ENCODE measurements around the gene XRCC6.
"Not testable (repeated sequence)": the region's sequence is repeated elsewhere in the genome, so short reads cannot be mapped to it uniquely, and the experiment has no call there.

Gene XRCC6

DNA sequence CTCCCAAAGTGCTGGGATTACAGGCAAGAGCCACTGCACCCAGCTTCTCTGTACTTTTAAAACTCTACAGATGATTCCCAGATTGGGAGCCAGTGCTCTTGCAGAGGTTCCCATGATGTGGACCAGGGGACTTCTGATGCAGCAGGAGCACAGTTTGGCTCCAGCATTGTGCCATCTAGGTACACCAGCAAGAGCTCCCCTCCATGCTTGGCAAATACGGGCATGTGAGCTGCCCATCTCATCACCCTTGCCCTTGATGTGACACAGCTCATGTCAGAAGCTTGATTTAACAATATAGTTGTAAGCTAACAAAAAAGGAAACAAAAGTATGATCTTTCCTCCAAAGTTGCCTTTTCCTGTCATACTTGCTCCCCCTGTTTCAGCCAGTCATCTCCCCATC is 38.8 kb downstream of the XRCC6 start:
- no peaks in the 10 kb centered on the region for H3K27me3 ChIP-seq (ENCODE audit: control insufficient read depth, insufficient read depth, low read length)
- peaks cover 20% of the 10 kb centered on the region for H3K36me3 ChIP-seq (ENCODE audit: control insufficient read depth, insufficient read depth, low read length)
- no peaks in the 10 kb centered on the region for H3K4me1 ChIP-seq (ENCODE audit: control insufficient read depth, insufficient read depth, low read length)
- no peak overlapping the region for H3K9ac ChIP-seq (ENCODE audit: low read length)
- no peaks in the 10 kb centered on the region for H3K9me3 ChIP-seq (ENCODE audit: control insufficient read depth, low read length)
- H3K4me3 ChIP-seq (ENCODE audit: low read length), result no peak overlapping the region

DNA sequence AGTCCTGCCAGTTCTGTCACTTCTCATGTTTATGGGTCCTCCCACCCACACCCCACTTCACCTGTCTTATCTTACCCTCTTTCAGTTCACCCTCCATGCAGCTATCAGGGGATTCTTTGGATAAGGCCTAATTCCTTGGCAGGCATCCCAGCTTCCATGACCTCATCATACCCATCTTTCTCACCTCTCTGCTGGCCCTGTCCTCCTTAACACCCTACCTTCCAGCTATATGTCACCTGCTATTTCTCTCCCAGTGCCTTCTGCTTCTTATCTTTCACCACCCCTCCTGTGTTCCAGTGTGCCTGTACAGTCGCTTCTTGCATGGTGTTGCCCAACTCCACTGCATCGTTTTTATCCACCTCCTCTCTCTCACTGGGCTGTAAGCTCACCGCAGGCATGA is 39.3 kb downstream of the XRCC6 start:
- Histone ChIP-seq H3K4me1 (ENCODE audit: control insufficient read depth, insufficient read depth, low read length) (no peaks in the 10 kb centered on the region), H3K36me3 (ENCODE audit: control insufficient read depth, insufficient read depth, low read length) (peaks cover 19% of the 10 kb centered on the region), H3K27me3 (ENCODE audit: control insufficient read depth, insufficient read depth, low read length) (no peaks in the 10 kb centered on the region), H3K4me3 (ENCODE audit: low read length) (no peak overlapping the region), H3K9me3 (ENCODE audit: control insufficient read depth, low read length) (no peaks in the 10 kb centered on the region), H3K9ac (ENCODE audit: low read length) (no peak overlapping the region)

DNA sequence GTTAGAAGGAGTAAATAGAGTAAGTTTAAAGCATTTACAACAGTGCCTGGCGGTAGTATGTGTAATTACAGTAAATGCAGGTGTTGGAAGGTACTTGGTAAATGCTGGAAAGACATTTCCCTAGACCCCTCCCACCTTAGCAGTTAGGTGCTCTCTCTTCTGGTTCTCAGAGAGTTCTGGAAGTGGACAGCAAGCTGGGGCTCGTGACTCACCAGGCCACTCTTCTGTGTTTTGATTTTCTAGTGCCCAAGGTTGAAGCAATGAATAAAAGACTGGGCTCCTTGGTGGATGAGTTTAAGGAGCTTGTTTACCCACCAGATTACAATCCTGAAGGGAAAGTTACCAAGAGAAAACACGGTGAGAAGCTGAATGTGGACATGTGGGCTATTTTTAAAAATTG is 40.0 kb downstream of the XRCC6 start:
- no peaks in the 10 kb centered on the region for H3K9me3 ChIP-seq (ENCODE audit: control insufficient read depth, low read length)
- no peaks in the 10 kb centered on the region for H3K27me3 ChIP-seq (ENCODE audit: control insufficient read depth, insufficient read depth, low read length)
- no peaks in the 10 kb centered on the region for H3K4me1 ChIP-seq (ENCODE audit: control insufficient read depth, insufficient read depth, low read length)
- H3K9ac ChIP-seq (ENCODE audit: low read length), result no peak overlapping the region
- H3K36me3 ChIP-seq (ENCODE audit: control insufficient read depth, insufficient read depth, low read length), result peaks cover 19% of the 10 kb centered on the region
- H3K4me3 ChIP-seq (ENCODE audit: low read length), result no peak overlapping the region

DNA sequence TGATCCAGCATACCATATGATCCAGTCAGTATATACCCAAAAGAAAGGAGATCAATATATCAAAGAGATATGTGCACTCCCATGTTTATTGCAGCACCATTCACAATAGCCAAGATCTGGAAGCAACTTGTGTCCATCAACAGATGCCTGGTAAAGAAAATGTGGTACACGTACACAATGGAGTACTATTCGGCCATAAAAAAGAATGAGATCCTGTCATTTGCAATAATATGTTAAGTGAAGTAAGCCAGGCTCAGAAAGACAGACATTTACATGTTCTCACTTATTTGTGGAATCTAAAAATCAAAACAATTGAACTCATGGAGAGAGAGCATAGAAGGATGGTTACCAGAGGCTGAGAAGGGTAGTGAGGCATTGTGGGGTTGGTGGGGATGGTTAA is 40.6 kb downstream of the XRCC6 start:
- Histone ChIP-seq H3K36me3 (ENCODE audit: control insufficient read depth, insufficient read depth, low read length) (peaks cover 19% of the 10 kb centered on the region), H3K27me3 (ENCODE audit: control insufficient read depth, insufficient read depth, low read length) (no peaks in the 10 kb centered on the region), H3K4me3 (ENCODE audit: low read length) (no peak overlapping the region), H3K9me3 (ENCODE audit: control insufficient read depth, low read length) (no peaks in the 10 kb centered on the region), H3K9ac (ENCODE audit: low read length) (no peak overlapping the region), H3K4me1 (ENCODE audit: control insufficient read depth, insufficient read depth, low read length) (no peaks in the 10 kb centered on the region)

DNA sequence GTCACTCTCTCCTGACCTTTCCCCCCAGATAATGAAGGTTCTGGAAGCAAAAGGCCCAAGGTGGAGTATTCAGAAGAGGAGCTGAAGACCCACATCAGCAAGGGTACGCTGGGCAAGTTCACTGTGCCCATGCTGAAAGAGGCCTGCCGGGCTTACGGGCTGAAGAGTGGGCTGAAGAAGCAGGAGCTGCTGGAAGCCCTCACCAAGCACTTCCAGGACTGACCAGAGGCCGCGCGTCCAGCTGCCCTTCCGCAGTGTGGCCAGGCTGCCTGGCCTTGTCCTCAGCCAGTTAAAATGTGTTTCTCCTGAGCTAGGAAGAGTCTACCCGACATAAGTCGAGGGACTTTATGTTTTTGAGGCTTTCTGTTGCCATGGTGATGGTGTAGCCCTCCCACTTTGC is 42.5 kb downstream of the XRCC6 start:
- not testable (repeated sequence) for H3K4me3 ChIP-seq (ENCODE audit: low read length); H3K9ac ChIP-seq (ENCODE audit: low read length); H3K27me3 ChIP-seq (ENCODE audit: control insufficient read depth, insufficient read depth, low read length); H3K9me3 ChIP-seq (ENCODE audit: control insufficient read depth, low read length); H3K4me1 ChIP-seq (ENCODE audit: control insufficient read depth, insufficient read depth, low read length)
- H3K36me3 ChIP-seq (ENCODE audit: control insufficient read depth, insufficient read depth, low read length), result peaks cover 19% of the 10 kb centered on the region

DNA sequence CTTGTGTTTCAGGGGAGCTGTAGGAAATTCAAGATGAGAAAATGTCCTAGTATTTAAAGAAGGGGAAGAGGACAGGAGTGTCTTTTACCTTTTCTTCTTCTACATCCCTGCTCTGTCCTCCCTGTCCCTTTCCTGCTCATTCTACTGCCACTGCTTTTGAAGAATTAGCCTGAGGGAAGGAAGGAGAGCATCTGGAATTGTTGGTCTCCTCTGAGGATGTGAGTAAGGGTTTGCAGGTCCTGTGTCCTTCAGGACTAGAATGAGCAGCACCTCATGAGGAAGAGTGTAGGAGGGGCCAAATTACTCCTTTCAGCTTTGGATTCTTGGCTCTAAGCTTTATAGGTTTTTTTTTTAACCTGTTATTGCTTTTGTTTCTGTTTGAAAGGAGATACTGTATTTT is 43.4 kb downstream of the XRCC6 start:
- no peaks in the 10 kb centered on the region for H3K27me3 ChIP-seq (ENCODE audit: control insufficient read depth, insufficient read depth, low read length)
- peaks cover 19% of the 10 kb centered on the region for H3K36me3 ChIP-seq (ENCODE audit: control insufficient read depth, insufficient read depth, low read length)
- H3K9ac ChIP-seq (ENCODE audit: low read length), result no peak overlapping the region
- peaks cover 8% of the 10 kb centered on the region for H3K4me1 ChIP-seq (ENCODE audit: control insufficient read depth, insufficient read depth, low read length)
- no peaks in the 10 kb centered on the region for H3K9me3 ChIP-seq (ENCODE audit: control insufficient read depth, low read length)
- H3K4me3 ChIP-seq (ENCODE audit: low read length), result no peak overlapping the region

DNA sequence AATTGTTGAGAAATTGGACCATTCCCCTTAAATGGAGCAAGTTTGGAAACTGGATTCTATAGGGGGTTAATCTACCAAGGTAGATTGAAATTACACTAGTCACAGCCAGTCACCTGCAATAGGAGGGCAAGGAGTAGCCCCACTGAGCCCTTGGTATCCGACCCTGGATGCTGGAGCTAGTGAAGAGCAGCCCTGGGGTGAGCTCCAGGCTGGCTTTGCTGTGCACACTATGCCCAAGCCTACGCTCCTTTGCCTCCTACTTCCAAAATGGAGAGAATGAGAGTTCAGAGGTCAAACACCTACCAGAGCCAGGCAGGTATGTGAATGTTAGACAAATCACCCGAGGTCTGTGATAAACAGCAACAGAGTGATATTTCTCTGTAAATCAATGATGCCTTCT is 43.9 kb downstream of the XRCC6 start:
- Histone ChIP-seq H3K27me3 (ENCODE audit: control insufficient read depth, insufficient read depth, low read length) (no peaks in the 10 kb centered on the region), H3K4me3 (ENCODE audit: low read length) (no peak overlapping the region), H3K9me3 (ENCODE audit: control insufficient read depth, low read length) (no peaks in the 10 kb centered on the region), H3K9ac (ENCODE audit: low read length) (no peak overlapping the region), H3K36me3 (ENCODE audit: control insufficient read depth, insufficient read depth, low read length) (peaks cover 19% of the 10 kb centered on the region), H3K4me1 (ENCODE audit: control insufficient read depth, insufficient read depth, low read length) (peaks cover 8% of the 10 kb centered on the region)

DNA sequence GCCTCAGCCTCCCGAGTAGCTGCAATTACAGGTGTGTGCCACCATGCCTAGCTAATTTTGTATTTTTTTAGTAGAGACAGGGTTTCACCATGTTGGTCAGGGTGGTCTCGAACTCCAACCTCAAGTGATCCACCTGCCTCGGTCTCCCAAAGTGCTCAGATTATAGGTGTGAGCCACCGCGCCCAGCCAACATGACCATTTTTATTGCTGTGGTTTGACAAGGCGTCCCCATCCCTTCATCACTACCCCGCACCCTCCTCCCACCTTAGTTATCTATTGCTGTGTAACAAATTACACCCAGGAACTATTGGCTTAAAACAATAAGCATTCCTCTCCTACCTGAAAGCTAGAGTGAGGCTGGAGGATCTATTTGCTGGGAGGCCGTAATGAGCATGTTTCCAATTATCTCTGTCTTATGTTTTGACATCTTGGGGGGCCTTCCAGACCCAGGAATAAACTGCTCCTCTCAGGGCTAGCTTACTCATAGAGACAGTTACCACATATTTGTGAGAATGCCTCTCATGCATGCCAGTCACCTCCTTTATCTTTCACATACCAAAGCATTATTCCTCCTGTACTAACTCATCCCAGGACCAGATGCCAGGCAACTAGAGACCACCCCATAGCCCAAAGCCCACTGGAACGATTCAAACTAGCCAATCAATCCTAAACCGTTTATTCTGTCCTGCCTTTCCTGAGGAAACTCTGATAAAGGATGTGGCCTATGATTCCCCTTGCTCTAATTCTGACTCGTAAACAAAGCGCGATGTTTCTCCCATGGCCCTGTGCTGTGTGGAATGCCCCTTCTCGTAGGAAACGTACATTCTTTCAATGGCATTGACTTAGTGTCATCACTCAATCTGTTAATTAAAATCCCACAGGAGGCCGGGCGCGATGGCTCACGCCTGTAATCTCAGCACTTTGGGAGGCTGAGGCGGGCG is 48.1 kb downstream of the XRCC6 start:
- peaks cover 26% of the 10 kb centered on the region for H3K4me1 ChIP-seq (ENCODE audit: control insufficient read depth, insufficient read depth, low read length)
- H3K36me3 ChIP-seq (ENCODE audit: control insufficient read depth, insufficient read depth, low read length), result no peaks in the 10 kb centered on the region
- H3K4me3 ChIP-seq (ENCODE audit: low read length), result no peak overlapping the region
- H3K27me3 ChIP-seq (ENCODE audit: control insufficient read depth, insufficient read depth, low read length), result no peaks in the 10 kb centered on the region
- no peak overlapping the region for H3K9ac ChIP-seq (ENCODE audit: low read length)
- no peaks in the 10 kb centered on the region for H3K9me3 ChIP-seq (ENCODE audit: control insufficient read depth, low read length)

DNA sequence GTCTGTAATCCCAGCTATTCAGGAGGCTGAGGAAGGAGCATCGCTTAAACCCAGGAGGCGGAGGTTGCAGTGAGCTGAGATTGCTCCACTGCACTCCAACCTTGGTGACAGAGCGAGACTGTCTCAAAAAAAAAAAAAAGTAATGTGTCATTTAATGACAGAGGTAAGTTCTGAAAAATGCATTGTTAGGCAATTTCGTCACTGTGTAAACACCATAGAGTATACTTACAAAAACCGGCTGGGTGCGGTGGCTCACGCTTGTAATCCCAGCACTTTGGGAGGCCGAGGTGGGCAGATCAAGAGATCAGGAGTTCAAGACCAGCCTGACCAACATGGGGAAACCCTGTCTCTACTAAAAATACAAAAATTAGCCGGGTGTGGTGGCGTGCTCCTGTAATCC is 51.0 kb downstream of the XRCC6 start:
- not testable (repeated sequence) for H3K4me3 ChIP-seq (ENCODE audit: low read length); H3K36me3 ChIP-seq (ENCODE audit: control insufficient read depth, insufficient read depth, low read length); H3K9me3 ChIP-seq (ENCODE audit: control insufficient read depth, low read length); H3K27me3 ChIP-seq (ENCODE audit: control insufficient read depth, insufficient read depth, low read length); H3K9ac ChIP-seq (ENCODE audit: low read length)
- peaks cover 29% of the 10 kb centered on the region for H3K4me1 ChIP-seq (ENCODE audit: control insufficient read depth, insufficient read depth, low read length)

DNA sequence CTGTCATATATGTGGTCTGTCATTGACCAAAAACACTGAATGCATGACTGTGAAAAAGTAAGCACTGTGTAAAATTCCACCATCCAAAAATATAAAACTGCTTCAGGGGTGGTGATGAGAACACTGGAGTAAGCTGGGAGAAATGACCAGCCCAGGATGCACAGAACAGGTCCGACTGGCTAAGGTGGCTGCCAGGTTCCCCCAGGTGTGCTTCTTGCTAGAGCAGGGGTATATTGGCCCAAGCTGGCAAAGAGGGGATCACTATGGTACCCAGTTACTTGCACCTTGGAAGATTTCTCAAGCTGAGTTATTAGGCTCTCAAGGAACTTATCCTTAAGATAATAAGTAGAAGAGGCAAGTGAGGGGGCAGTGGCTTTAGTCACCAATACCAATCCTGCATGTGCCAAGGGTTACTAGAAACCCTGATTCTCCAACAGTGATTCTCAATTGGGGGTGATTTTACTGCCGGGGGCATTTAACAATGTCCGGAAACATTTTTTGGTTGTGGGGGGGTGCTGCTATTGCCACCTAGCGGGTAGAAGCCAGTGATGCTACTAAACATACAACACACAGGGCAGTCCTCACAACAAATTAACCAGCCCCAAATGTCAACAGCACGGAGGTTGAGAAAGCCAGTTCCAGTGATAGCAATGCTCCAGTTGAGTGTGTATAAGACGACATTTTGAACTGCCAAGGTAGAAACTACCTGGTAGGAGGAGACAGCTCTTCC is 51.9 kb downstream of the XRCC6 start:
- Histone ChIP-seq H3K4me1 (ENCODE audit: control insufficient read depth, insufficient read depth, low read length) (peaks cover 24% of the 10 kb centered on the region), H3K27me3 (ENCODE audit: control insufficient read depth, insufficient read depth, low read length) (no peaks in the 10 kb centered on the region), H3K4me3 (ENCODE audit: low read length) (no peak overlapping the region), H3K9me3 (ENCODE audit: control insufficient read depth, low read length) (no peaks in the 10 kb centered on the region), H3K9ac (ENCODE audit: low read length) (no peak overlapping the region), H3K36me3 (ENCODE audit: control insufficient read depth, insufficient read depth, low read length) (no peaks in the 10 kb centered on the region)

DNA sequence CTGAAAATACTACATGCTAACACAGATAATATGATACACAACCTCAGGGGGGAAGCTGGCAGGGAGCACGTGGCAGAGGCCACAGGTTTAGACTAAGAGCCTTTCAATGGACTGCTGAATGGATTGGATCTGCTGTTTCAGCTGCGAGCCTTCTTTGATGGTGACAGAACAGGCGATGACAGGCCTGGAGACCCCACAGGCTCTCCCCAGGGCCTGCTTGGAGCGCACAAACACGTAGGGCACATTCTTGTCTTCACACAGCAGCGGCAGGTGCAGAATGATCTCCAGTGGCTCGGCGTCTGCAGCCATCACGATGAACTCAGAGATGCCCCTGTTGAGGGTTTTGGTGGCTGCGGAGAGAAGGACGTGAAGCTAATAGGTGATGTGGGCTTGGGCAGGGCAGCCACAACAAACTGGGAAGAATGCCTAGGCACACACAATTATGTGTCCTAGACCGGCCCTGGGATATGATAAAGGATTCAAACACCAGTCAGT is 53.8 kb downstream of the XRCC6 start:
- H3K27me3 ChIP-seq (ENCODE audit: control insufficient read depth, insufficient read depth, low read length), result no peaks in the 10 kb centered on the region
- H3K4me3 ChIP-seq (ENCODE audit: low read length), result no peak overlapping the region
- H3K4me1 ChIP-seq (ENCODE audit: control insufficient read depth, insufficient read depth, low read length), result peaks cover 24% of the 10 kb centered on the region
- H3K36me3 ChIP-seq (ENCODE audit: control insufficient read depth, insufficient read depth, low read length), result no peaks in the 10 kb centered on the region
- H3K9ac ChIP-seq (ENCODE audit: low read length), result no peak overlapping the region
- H3K9me3 ChIP-seq (ENCODE audit: control insufficient read depth, low read length), result no peaks in the 10 kb centered on the region

DNA sequence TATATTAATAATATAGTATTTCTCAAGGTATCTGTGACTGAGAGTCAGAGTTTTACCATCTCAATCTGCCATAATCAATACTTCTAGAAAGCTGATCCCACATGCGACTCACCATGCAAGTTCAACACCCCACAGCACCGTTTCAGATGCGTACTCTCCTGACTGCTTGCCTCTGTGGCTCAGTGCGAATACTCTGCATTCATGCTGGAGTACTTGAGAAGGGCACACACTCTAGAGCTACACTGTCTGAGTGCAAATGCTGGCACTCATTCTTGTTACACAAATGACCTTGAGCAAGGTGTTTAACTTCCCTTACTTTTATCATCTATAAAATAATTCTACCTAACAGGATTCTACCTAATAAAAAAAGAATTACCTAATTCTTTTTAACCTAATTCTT is 55.0 kb downstream of the XRCC6 start:
- Histone ChIP-seq H3K4me3 (ENCODE audit: low read length) (no peak overlapping the region), H3K9ac (ENCODE audit: low read length) (no peak overlapping the region), H3K27me3 (ENCODE audit: control insufficient read depth, insufficient read depth, low read length) (no peaks in the 10 kb centered on the region), H3K4me1 (ENCODE audit: control insufficient read depth, insufficient read depth, low read length) (peaks cover 24% of the 10 kb centered on the region), H3K9me3 (ENCODE audit: control insufficient read depth, low read length) (no peaks in the 10 kb centered on the region), H3K36me3 (ENCODE audit: control insufficient read depth, insufficient read depth, low read length) (no peaks in the 10 kb centered on the region)
